GM04503 (cell line): ENCODE data around the gene PDS5A.
"Not testable (repeated sequence)": the region's sequence is repeated elsewhere in the genome, so short reads cannot be mapped to it uniquely, and the experiment has no call there.

Experiments used
- DNase-seq: peaks from one replicate; pipeline ENCODE4 v3.0.0-alpha.2; 2012; ENCODE audit warnings: low read depth

The PDS5A gene

GRCh38 chr4:39838431-39838830, 139.3 kb downstream of the PDS5A start:
- DNase-seq = not testable (repeated sequence)

DNA sequence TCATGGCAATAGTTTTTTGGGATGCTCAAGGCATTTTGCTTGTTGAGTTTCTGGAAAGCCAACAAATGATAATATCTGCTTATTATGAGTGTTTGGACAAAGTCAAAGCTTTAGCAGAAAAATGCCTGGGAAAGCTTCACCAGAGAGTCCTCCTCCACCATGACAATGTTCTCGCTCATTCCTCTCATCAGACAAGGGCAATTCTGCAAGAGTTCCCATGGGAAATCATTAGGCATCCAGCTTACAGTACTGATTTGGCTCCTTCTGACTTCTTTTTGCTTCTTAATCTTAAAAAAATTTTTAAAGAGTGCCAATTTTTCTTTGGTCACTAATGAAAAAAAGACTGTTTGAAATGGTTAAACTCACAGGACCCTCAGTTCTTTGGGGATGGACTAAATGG, 143.4 kb downstream of the PDS5A start:
- peak; percentile 34 for DNase-seq

- DNase-seq = no peak
Observed at GRCh38 chr4:39825741-39826231, 151.9 kb downstream of the PDS5A start.

- DNase-seq = no peak
Observed at GRCh38 chr4:39825090-39825489, 152.6 kb downstream of the PDS5A start.

- no peak for DNase-seq
Observed at GRCh38 chr4:39823191-39823590, 154.5 kb downstream of the PDS5A start.

GRCh38 chr4:39822662-39823061, 155.0 kb downstream of the PDS5A start:
- DNase-seq = no peak

DNA sequence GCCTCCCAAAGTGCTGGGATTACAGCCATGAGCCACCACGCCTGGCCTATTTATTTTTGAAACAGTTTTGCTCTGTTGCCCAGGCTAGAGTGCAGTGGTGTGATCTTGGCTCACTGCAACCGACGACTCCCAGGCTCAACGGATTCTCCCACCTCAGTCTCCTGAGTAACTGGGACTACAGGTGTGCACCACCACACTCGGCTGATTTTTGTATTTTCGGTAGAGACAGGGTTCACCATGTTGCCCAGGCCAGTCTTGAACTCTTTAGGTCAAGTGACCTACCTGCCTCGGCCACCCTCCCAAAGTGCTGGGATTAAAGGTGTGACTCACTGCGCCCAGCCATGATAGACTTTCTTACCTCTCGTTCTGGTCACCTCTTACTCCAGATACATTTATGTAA, 155.8 kb downstream of the PDS5A start:
- DNase-seq = no peak

GRCh38 chr4:39820186-39820585, 157.5 kb downstream of the PDS5A start:
- DNase-seq = no peak

DNA sequence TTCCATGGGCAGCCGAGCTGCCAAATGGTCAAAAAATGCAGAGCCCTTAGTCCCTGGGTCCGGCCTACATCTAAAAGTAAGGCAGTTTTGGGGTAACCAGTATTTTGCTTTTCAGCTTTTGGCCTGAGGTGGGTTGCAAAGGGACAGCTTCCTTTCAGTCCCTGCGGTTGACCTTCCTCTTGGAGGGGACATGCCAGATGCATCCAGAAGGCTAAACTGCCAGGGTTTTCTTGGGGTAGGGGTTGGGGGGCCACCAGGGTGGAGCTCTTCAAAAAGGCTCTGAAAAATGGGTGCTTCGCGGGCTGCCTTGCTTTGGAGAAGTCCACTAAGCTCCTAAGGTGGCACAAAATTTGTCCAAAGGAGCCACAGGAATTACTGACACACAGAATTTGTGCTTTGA, 159.1 kb downstream of the PDS5A start:
- no peak for DNase-seq

GRCh38 chr4:39814403-39815185, 163.1 kb downstream of the PDS5A start:
- DNase-seq = no peak

GRCh38 chr4:39813761-39814160, 163.9 kb downstream of the PDS5A start:
- DNase-seq = not testable (repeated sequence)

- not testable (repeated sequence) for DNase-seq
Observed at GRCh38 chr4:39813033-39813432, 164.7 kb downstream of the PDS5A start.

GRCh38 chr4:39812500-39812899, 165.2 kb downstream of the PDS5A start:
- DNase-seq = no peak

GRCh38 chr4:39808231-39808749, 169.4 kb downstream of the PDS5A start:
- no peak for DNase-seq

- no peak for DNase-seq
Observed at GRCh38 chr4:39802005-39802404, 175.7 kb downstream of the PDS5A start.

DNA sequence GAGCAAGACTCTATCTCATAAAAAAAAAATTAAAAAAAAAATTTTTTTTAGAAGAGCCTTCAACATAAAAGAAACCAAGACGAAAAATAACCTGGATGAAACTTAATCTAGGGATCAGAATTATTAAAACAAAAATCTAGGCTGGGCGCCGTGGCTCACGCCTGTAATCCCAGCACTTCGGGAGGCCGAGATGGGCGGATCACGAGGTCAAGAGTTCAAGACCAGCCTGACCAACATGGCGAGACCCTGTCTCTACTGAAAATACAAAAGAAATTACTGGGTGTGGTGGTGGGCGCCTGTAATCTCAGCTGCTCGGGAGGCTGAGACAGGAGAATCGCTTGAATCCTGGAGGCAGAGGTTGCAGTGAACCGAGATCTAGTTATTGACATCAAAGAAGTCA, 184.7 kb downstream of the PDS5A start:
- DNase-seq = not testable (repeated sequence)

GRCh38 chr4:39792529-39792928, 185.2 kb downstream of the PDS5A start:
- DNase-seq = no peak

DNA sequence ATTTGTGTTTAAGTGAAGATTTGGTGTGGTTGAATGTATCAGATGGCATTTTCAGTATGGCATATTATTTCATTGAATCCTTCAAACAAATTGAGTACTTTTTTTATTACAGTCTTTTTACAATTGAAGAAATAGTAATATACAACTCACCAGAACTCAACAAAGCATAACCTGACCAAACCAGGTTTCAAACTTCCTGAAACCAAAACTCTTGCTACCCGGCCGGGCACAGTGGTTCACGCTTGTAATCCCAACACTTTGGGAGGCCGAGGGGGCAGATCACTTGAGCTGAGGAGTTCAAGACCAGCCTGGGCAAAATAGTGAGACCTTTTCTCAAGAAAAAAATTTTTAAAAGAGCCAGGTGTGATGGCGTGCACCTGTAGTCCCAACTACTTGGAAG, 185.6 kb downstream of the PDS5A start:
- no peak for DNase-seq

- DNase-seq = no peak
Observed at GRCh38 chr4:39786838-39787237, 190.9 kb downstream of the PDS5A start.

GRCh38 chr4:39785083-39785482, 192.6 kb downstream of the PDS5A start:
- DNase-seq = no peak

DNA sequence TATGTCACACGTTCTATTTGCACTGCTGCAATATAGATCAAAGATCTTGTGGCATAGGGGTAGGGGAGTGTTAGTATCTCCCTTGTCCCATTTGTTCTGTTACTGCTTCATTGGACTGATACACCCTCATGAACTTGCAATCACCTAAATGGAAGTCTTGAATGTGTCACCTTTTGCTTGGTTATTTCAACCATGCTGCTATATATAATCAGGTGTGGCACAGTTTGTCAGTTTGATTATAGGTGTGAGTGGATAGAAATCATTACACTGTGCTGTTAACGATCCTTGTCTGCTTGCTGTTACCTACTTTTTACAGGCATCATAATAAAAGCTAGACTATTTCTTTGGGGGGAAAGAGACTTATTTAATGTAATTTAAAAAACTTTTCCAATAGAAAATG, 195.7 kb downstream of the PDS5A start:
- not testable (repeated sequence) for DNase-seq
